ENCODE results near the gene PODXL2. TPM values are rescaled to one million over a fixed set of nuclear protein-coding genes. Genes with fewer than 3 reads are reported as not detected.

Gene PODXL2
- total RNA-seq, 2 experiments from 2014 or later = 4.0 to 4.2 TPM

- Histone ChIP-seq H3K27me3 (ENCODE audit: control insufficient read depth in 1 of 2, insufficient read depth in 2 of 2, low read length in 2 of 2) (no peaks in the 10 kb centered on the region), H3K4me1 (ENCODE audit: insufficient read depth, low read length) (peaks cover 4% of the 10 kb centered on the region), H3K4me3 (ENCODE audit: low read length) (no peak overlapping the region), H3K9me3 (ENCODE audit: control insufficient read depth in 1 of 2, insufficient read depth in 1 of 2, low read length in 2 of 2) (no peaks in the 10 kb centered on the region), H3K36me3 (ENCODE audit: insufficient read depth, low read length) (no peaks in the 10 kb centered on the region), H3K27ac (ENCODE audit: low read depth in 1 of 2, low read length in 2 of 2) (no peak overlapping the region)
- intact Hi-C loops (cut with DNase I, micrococcal nuclease) = no loop called here
- H3K4me1 Mint-ChIP-seq (ENCODE audit: low read depth) = no peaks in the 10 kb centered on the region
- no peak for ATAC-seq (ENCODE audit: poor library complexity)
- no peak for DNase-seq
- no peak overlapping the region for H3K27ac Mint-ChIP-seq
- ChIA-PET CTCF (no interaction called here), POLR2A (no interaction called here)
- no peak overlapping the region for H3K4me3 Mint-ChIP-seq
- no peaks in the 10 kb centered on the region for H3K9me3 Mint-ChIP-seq
- no peaks in the 10 kb centered on the region for H3K27me3 Mint-ChIP-seq
- no peak for TF ChIP-seq CTCF (IDR thresholded peaks at IDR 0.05)
- peaks cover 4% of the 10 kb centered on the region for H3K36me3 Mint-ChIP-seq (ENCODE audit: low read depth)
Measured at GRCh38 chr3:127655641-127656040, 26.7 kb downstream of the PODXL2 start.

GRCh38 chr3:127656906-127657305, 27.9 kb downstream of the PODXL2 start:
- no peak for DNase-seq
- Histone ChIP-seq H3K4me3 (ENCODE audit: low read length) (no peak overlapping the region), H3K27me3 (ENCODE audit: control insufficient read depth in 1 of 2, insufficient read depth in 2 of 2, low read length in 2 of 2) (no peaks in the 10 kb centered on the region), H3K9me3 (ENCODE audit: control insufficient read depth in 1 of 2, insufficient read depth in 1 of 2, low read length in 2 of 2) (no peaks in the 10 kb centered on the region), H3K27ac (ENCODE audit: low read depth in 1 of 2, low read length in 2 of 2) (no peak overlapping the region), H3K4me1 (ENCODE audit: insufficient read depth, low read length) (peaks cover 4% of the 10 kb centered on the region), H3K36me3 (ENCODE audit: insufficient read depth, low read length) (no peaks in the 10 kb centered on the region)
- POLR2A ChIA-PET = interaction anchor here (0.7 kb wide), 1 partner anchor 15 kb away, joined by 3 read pairs; no protein-coding TSS in a partner anchor
- CTCF ChIA-PET = no interaction called here
- Mint-ChIP-seq H3K27ac (no peak overlapping the region), H3K9me3 (no peaks in the 10 kb centered on the region), H3K4me1 (ENCODE audit: low read depth) (no peaks in the 10 kb centered on the region), H3K4me3 (no peak overlapping the region), H3K36me3 (ENCODE audit: low read depth) (peaks cover 4% of the 10 kb centered on the region), H3K27me3 (no peaks in the 10 kb centered on the region)
- ATAC-seq (ENCODE audit: poor library complexity) = no peak
- intact Hi-C loops (cut with DNase I, micrococcal nuclease) = no loop called here
- no peak for TF ChIP-seq CTCF (IDR thresholded peaks at IDR 0.05)

DNA sequence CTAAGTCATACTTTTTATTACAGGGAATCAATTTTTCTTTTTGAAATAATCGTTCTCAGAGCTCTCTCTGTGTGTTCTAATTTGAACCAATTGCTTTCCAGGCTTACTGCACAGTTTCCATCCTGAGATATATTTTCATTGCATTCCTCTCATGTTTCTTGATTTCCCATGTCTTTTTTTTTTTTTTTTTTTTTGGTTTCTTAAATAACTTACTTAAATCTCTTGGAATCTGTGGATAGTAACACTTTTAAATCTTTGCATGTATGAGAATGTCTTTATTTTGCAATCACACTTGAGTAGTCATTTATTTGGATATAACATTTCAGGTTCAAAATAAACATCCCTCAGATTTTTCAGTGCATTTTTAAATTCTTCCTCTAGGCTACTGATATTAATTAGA, 29.2 kb downstream of the PODXL2 start:
- H3K27ac Mint-ChIP-seq = no peak overlapping the region
- intact Hi-C loops (cut with DNase I, micrococcal nuclease) = no loop called here
- CTCF ChIA-PET = interaction anchor here (0.7 kb wide), 1 partner anchor 910 kb away, joined by 5 read pairs; no protein-coding TSS in a partner anchor
- H3K4me3 Mint-ChIP-seq = no peak overlapping the region
- POLR2A ChIA-PET = no interaction called here
- H3K27me3 Mint-ChIP-seq = no peaks in the 10 kb centered on the region
- Histone ChIP-seq H3K27me3 (ENCODE audit: control insufficient read depth in 1 of 2, insufficient read depth in 2 of 2, low read length in 2 of 2) (no peaks in the 10 kb centered on the region), H3K9me3 (ENCODE audit: control insufficient read depth in 1 of 2, insufficient read depth in 1 of 2, low read length in 2 of 2) (no peaks in the 10 kb centered on the region), H3K4me3 (ENCODE audit: low read length) (no peak overlapping the region), H3K4me1 (ENCODE audit: insufficient read depth, low read length) (no peaks in the 10 kb centered on the region), H3K27ac (ENCODE audit: low read depth in 1 of 2, low read length in 2 of 2) (no peak overlapping the region), H3K36me3 (ENCODE audit: insufficient read depth, low read length) (no peaks in the 10 kb centered on the region)
- no peaks in the 10 kb centered on the region for H3K9me3 Mint-ChIP-seq
- DNase-seq = no peak
- peaks cover 4% of the 10 kb centered on the region for H3K36me3 Mint-ChIP-seq (ENCODE audit: low read depth)
- H3K4me1 Mint-ChIP-seq (ENCODE audit: low read depth) = no peaks in the 10 kb centered on the region
- TF ChIP-seq CTCF (IDR thresholded peaks at IDR 0.05) = no peak
- ATAC-seq (ENCODE audit: poor library complexity) = no peak

Measured in CD4-positive, alpha-beta T cell (primary cell).